OCI-LY7 (cell line): ENCODE results near the gene ARPC5L. TPM values are rescaled to one million over a fixed set of nuclear protein-coding genes. Genes with fewer than 3 reads are reported as not detected.

ENCODE experiments used
- BruUV-seq: library from RNA; stranded (reverse); fragments of 400-500 nt; replicated peaks from 2 replicates; lab custom pipeline; 2021; lab: Mats Ljungman, UMichigan
- CTCF ChIA-PET: fragments of 300-600 bp; sonication (Branson Sonifier 250); formaldehyde crosslinking; loops from one replicate; lab custom pipeline; 2022; ENCODE audit warnings: antibody characterized with exemption; ENCODE audit not compliant: unreplicated experiment; lab: Charles Lee
- POLR2A ChIA-PET: fragments of 300-600 bp; sonication (Branson Sonifier 250); formaldehyde crosslinking; loops from one replicate; lab custom pipeline; 2022; ENCODE audit warnings: antibody characterized with exemption; lab: Charles Lee
- DNase-seq: peaks from one replicate; pipeline ENCODE4 v3.0.0-alpha.2; 2015; ENCODE audit warnings: low spot score
- H2AFZ ChIP-seq: fragments of 200-600 bp; sonication (generic), shearing (Covaris generic); 2 replicates; pipeline ENCODE4 v1.6.1; 2014; ENCODE audit warnings: mild to moderate bottlenecking, antibody characterized with exemption, low read length, moderate library complexity
- H3K27ac ChIP-seq: fragments of 200-600 bp; sonication (generic); 2 replicates; pipeline ENCODE4 v1.5.1; 2014; ENCODE audit warnings: mixed run types, low read depth, mild to moderate bottlenecking, moderate library complexity, low read length, inconsistent platforms; ENCODE audit not compliant: poor library complexity, severe bottlenecking
- H3K36me3 ChIP-seq: fragments of 200-600 bp; sonication (generic); 2 replicates; pipeline ENCODE4 v1.6.1; 2014; ENCODE audit warnings: mild to moderate bottlenecking, antibody characterized with exemption, low read length, moderate library complexity, mixed read lengths; ENCODE audit not compliant: insufficient read depth
- H3K4me1 ChIP-seq: fragments of 200-600 bp; sonication (generic); 2 replicates; pipeline ENCODE4 v1.5.1; 2014; ENCODE audit warnings: mild to moderate bottlenecking, low read length; ENCODE audit not compliant: insufficient read depth, poor library complexity, severe bottlenecking
- H3K4me2 ChIP-seq: fragments of 200-600 bp; sonication (generic); 2 replicates; pipeline ENCODE4 v1.6.1; 2014; ENCODE audit warnings: mild to moderate bottlenecking, low read length
- H3K4me3 ChIP-seq: fragments of 200-600 bp; sonication (generic); 2 replicates; pipeline ENCODE4 v1.5.1; 2014; ENCODE audit warnings: mild to moderate bottlenecking, low read depth, low read length; ENCODE audit not compliant: poor library complexity, severe bottlenecking
- H3K79me2 ChIP-seq: fragments of 200-600 bp; sonication (generic); 2 replicates; pipeline ENCODE4 v1.6.1; 2016; ENCODE audit warnings: low read depth, mild to moderate bottlenecking, low read length, moderate library complexity, mixed read lengths; ENCODE audit not compliant: insufficient read depth
- H3K9me2 ChIP-seq: fragments of 200-600 bp; sonication (generic); 2 replicates; pipeline ENCODE4 v1.6.1; 2016; ENCODE audit warnings: mild to moderate bottlenecking, low read length, mixed read lengths; ENCODE audit not compliant: insufficient read depth
- H3K9me3 ChIP-seq: fragments of 200-600 bp; sonication (generic); 2 replicates; pipeline ENCODE4 v1.6.1; 2014; ENCODE audit warnings: mild to moderate bottlenecking, mixed run types, low read length, mixed read lengths
- H4K20me1 ChIP-seq: fragments of 200-600 bp; sonication (generic); 2 replicates; pipeline ENCODE4 v1.6.1; 2014; ENCODE audit warnings: mild to moderate bottlenecking, antibody characterized with exemption, low read length, moderate library complexity, mixed read lengths; ENCODE audit not compliant: insufficient read depth
- EZH2phosphoT487 ChIP-seq: fragments of 200-600 bp; sonication (generic); IDR thresholded peaks from 2 replicates; pipeline ENCODE4 v1.6.1; 2018; ENCODE audit warnings: low read depth, borderline replicate concordance, mild to moderate bottlenecking, mixed run types, antibody characterized with exemption, low read length, moderate library complexity, mixed read lengths
- intact Hi-C: fragments of 100-400 bp; cut with micrococcal nuclease; formaldehyde crosslinking; loops from one replicate; pipeline ENCODE4 v1.10.0; 2022; ENCODE audit not compliant: unreplicated experiment
- total RNA-seq, 2 experiments: library from RNA; depleted of rRNA in 1 of 2; stranded (reverse); fragments of >200 nt in 1 of 2; shearing (Covaris generic) in 1 of 2; gene quantifications; 2 replicates each; pipeline ENCODE4 v1.2.3, GENCODE V29; 2014 to 2022
- TF ChIP-seq, protein P1 (sequence below): fragments of 200-600 bp; sonication (generic); conservative IDR thresholded peaks from 2 replicates; pipeline ENCODE4 v1.5.1; 2014; ENCODE audit warnings: mild to moderate bottlenecking, antibody characterized with exemption, low read length, moderate library complexity, mixed read lengths

ARPC5L gene
- total RNA-seq, 2 experiments from 2014 or later = 74.0 to 107 TPM

DNA sequence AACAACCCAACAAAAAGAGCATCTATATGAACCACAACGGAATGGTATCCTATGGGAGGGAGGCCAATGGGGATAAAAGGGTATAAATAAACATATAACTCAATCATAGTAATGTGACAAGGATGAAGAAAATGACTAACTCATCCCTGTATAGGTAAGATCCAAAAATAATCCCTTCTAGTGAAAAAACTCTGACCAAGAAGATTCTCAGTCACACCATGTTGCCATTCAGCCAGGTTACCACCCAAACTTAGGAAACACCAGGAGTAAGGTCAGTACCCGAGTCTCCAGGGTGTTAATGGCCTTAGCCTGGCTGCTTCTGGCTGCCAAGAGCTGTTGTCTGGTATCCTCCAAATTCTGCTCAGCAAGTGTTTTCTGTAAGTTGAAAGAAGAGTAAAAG lies 46.2 kb downstream of the ARPC5L start:
- H3K4me3 ChIP-seq = no peak overlapping the region
- DNase-seq = no peak
- H3K27ac ChIP-seq = no peak overlapping the region
- H3K4me2 ChIP-seq = no peak overlapping the region
- intact Hi-C loops = no loop called here
- H3K9me3 ChIP-seq = no peaks in the 10 kb centered on the region
- no peaks in the 10 kb centered on the region for H3K79me2 ChIP-seq
- H3K4me1 ChIP-seq = no peaks in the 10 kb centered on the region
- no TSS peak for BruUV-seq
- no peak overlapping the region for H2AFZ ChIP-seq
- ChIA-PET POLR2A (interaction anchor here (0.6 to 0.8 kb wide), 2 partner anchors 9 to 210 kb away, joined by 4 to 6 read pairs; no protein-coding TSS in a partner anchor), CTCF (no interaction called here)
- H4K20me1 ChIP-seq = no peaks in the 10 kb centered on the region
- H3K36me3 ChIP-seq = peaks cover 55% of the 10 kb centered on the region
- no peaks in the 10 kb centered on the region for H3K9me2 ChIP-seq
- no peak for TF ChIP-seq EZH2phosphoT487
- TF ChIP-seq, protein P1, sequence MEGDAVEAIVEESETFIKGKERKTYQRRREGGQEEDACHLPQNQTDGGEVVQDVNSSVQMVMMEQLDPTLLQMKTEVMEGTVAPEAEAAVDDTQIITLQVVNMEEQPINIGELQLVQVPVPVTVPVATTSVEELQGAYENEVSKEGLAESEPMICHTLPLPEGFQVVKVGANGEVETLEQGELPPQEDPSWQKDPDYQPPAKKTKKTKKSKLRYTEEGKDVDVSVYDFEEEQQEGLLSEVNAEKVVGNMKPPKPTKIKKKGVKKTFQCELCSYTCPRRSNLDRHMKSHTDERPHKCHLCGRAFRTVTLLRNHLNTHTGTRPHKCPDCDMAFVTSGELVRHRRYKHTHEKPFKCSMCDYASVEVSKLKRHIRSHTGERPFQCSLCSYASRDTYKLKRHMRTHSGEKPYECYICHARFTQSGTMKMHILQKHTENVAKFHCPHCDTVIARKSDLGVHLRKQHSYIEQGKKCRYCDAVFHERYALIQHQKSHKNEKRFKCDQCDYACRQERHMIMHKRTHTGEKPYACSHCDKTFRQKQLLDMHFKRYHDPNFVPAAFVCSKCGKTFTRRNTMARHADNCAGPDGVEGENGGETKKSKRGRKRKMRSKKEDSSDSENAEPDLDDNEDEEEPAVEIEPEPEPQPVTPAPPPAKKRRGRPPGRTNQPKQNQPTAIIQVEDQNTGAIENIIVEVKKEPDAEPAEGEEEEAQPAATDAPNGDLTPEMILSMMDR = no peak

DNA sequence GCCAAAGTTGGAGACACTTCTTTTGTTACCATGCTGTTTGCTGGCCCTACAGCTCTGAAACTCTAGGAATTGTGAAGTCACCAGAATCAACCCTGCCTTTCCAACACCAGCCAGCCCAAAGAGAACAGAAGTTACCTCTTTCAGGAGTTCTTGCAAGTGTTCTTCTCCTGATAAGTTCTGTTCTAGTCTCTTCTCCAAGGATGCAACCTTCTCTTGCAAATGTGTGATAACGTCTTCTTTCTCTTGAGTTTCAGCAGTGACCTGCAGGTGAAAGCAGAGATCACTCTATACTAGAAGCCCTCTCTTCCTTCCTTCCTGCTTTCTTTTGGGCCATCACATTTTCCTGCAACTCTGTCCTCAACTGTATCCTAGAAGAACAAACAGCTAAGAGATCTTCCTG lies 49.8 kb downstream of the ARPC5L start:
- H4K20me1 ChIP-seq = no peaks in the 10 kb centered on the region
- BruUV-seq = no TSS peak
- ChIA-PET POLR2A (interaction anchor here (0.6 to 1.5 kb wide), 2 partner anchors 33 to 113 kb away, joined by 3 read pairs; no protein-coding TSS in a partner anchor), CTCF (no interaction called here)
- peaks cover 53% of the 10 kb centered on the region for H3K36me3 ChIP-seq
- no peak overlapping the region for H3K27ac ChIP-seq
- intact Hi-C loops = no loop called here
- no peaks in the 10 kb centered on the region for H3K9me3 ChIP-seq
- no peaks in the 10 kb centered on the region for H3K79me2 ChIP-seq
- no peaks in the 10 kb centered on the region for H3K4me1 ChIP-seq
- H3K4me2 ChIP-seq = no peak overlapping the region
- DNase-seq = no peak
- H2AFZ ChIP-seq = no peak overlapping the region
- no peaks in the 10 kb centered on the region for H3K9me2 ChIP-seq
- TF ChIP-seq, protein P1 = no peak
- TF ChIP-seq EZH2phosphoT487 = no peak
- H3K4me3 ChIP-seq = no peak overlapping the region

DNA sequence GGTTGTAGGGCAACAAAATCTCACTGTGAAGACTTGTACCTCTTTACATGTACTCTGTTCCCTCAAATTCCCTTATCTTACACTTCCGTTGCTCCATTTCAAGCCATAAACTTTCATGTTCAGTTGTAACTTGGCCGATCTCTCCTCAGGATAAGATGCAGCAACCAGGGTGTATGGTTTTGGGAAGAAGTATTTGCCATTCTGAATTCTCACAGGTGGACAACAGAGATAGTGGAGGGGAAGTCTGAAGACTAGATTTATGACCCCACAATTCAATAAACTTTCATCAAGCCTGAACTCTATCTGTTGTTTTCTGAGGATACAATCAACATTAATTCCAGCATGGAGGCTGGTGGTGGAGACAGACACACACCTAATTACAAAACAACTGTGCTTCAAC lies 51.4 kb downstream of the ARPC5L start:
- no peak for TF ChIP-seq EZH2phosphoT487
- TF ChIP-seq, protein P1 = no peak
- intact Hi-C loops = no loop called here
- Histone ChIP-seq H3K4me1 (no peaks in the 10 kb centered on the region), H3K4me2 (no peak overlapping the region), H3K9me3 (no peaks in the 10 kb centered on the region), H3K27ac (no peak overlapping the region), H3K36me3 (peaks cover 50% of the 10 kb centered on the region), H2AFZ (no peak overlapping the region), H3K79me2 (no peaks in the 10 kb centered on the region), H4K20me1 (no peaks in the 10 kb centered on the region), H3K4me3 (no peak overlapping the region), H3K9me2 (no peaks in the 10 kb centered on the region)
- DNase-seq = no peak
- ChIA-PET CTCF (no interaction called here), POLR2A (no interaction called here)
- BruUV-seq = no TSS peak
